ENCODE data around the gene C9.
"Not testable (repeated sequence)": the region's sequence is repeated elsewhere in the genome, so short reads cannot be mapped to it uniquely, and the experiment has no call there.

The C9 gene

GRCh38 chr5:39274398-39275085, 89.8 kb downstream of the C9 start:
- no peak overlapping the region for H3K4me3 ChIP-seq (ENCODE audit: low read depth, low read length)
- TF ChIP-seq CTCF (IDR thresholded peaks at IDR 0.05; ENCODE audit: borderline replicate concordance, insufficient read depth, low read depth, low read length) = no peak

- no peak for TF ChIP-seq CTCF (IDR thresholded peaks at IDR 0.05; ENCODE audit: borderline replicate concordance, insufficient read depth, low read depth, low read length)
- H3K4me3 ChIP-seq (ENCODE audit: low read depth, low read length) = no peak overlapping the region
Measured at GRCh38 chr5:39273314-39273954, 90.9 kb downstream of the C9 start.

- not testable (repeated sequence) for H3K4me3 ChIP-seq (ENCODE audit: low read depth, low read length)
Measured at GRCh38 chr5:39272869-39273231, 91.4 kb downstream of the C9 start.

GRCh38 chr5:39270225-39270848, 94.0 kb downstream of the C9 start:
- H3K4me3 ChIP-seq (ENCODE audit: low read depth, low read length) = no peak overlapping the region
- no peak for TF ChIP-seq CTCF (IDR thresholded peaks at IDR 0.05; ENCODE audit: borderline replicate concordance, insufficient read depth, low read depth, low read length)

GRCh38 chr5:39267186-39267585, 97.1 kb downstream of the C9 start:
- no peak overlapping the region for H3K4me3 ChIP-seq (ENCODE audit: low read depth, low read length)
- no peak for TF ChIP-seq CTCF (IDR thresholded peaks at IDR 0.05; ENCODE audit: borderline replicate concordance, insufficient read depth, low read depth, low read length)

- TF ChIP-seq CTCF (IDR thresholded peaks at IDR 0.05; ENCODE audit: borderline replicate concordance, insufficient read depth, low read depth, low read length) = no peak
- no peak overlapping the region for H3K4me3 ChIP-seq (ENCODE audit: low read depth, low read length)
Measured at GRCh38 chr5:39266442-39266841, 97.9 kb downstream of the C9 start.

GRCh38 chr5:39264528-39264927, 99.8 kb downstream of the C9 start:
- H3K4me3 ChIP-seq (ENCODE audit: low read depth, low read length) = no peak overlapping the region
- TF ChIP-seq CTCF (IDR thresholded peaks at IDR 0.05; ENCODE audit: borderline replicate concordance, insufficient read depth, low read depth, low read length) = no peak

Data from GM12875 (cell line).